Measurements from ENCODE around the gene PCNX1. TPM values are rescaled to one million over a fixed set of nuclear protein-coding genes. Genes with fewer than 3 reads are reported as not detected.

Gene PCNX1
- total RNA-seq, 1 experiment from 2014 or later: 7.7 TPM

- DNase-seq (ENCODE audit: low read depth): no peak
- in situ Hi-C loops (cut with HindIII; ENCODE audit: low pct_unique_long_range_greater_than_20kb, low sequenced_read_pairs): no loop called here
Measured at GRCh38 chr14:71089971-71090370, 182.7 kb downstream of the PCNX1 start.

- in situ Hi-C loops (cut with HindIII; ENCODE audit: low pct_unique_long_range_greater_than_20kb, low sequenced_read_pairs): no loop called here
Measured at GRCh38 chr14:71094722-71095121, 187.5 kb downstream of the PCNX1 start.

GRCh38 chr14:71096947-71097346 lies 189.7 kb downstream of the PCNX1 start:
- in situ Hi-C loops (cut with HindIII; ENCODE audit: low pct_unique_long_range_greater_than_20kb, low sequenced_read_pairs): no loop called here
- no peak for DNase-seq (ENCODE audit: low read depth)

More at GRCh38 chr14:71094722-71095121, 187.5 kb downstream of the PCNX1 start:
- no peak for DNase-seq (ENCODE audit: low read depth)

GRCh38 chr14:71103662-71104484 lies 196.6 kb downstream of the PCNX1 start:
- in situ Hi-C loops (cut with HindIII; ENCODE audit: low pct_unique_long_range_greater_than_20kb, low sequenced_read_pairs): no loop called here

GRCh38 chr14:71105177-71105576 lies 197.9 kb downstream of the PCNX1 start:
- in situ Hi-C loops (cut with HindIII; ENCODE audit: low pct_unique_long_range_greater_than_20kb, low sequenced_read_pairs): no loop called here
- DNase-seq (ENCODE audit: low read depth): no peak

More at GRCh38 chr14:71103662-71104484, 196.6 kb downstream of the PCNX1 start:
- peak; percentile 13 for DNase-seq (ENCODE audit: low read depth)

- no peak for DNase-seq (ENCODE audit: low read depth)
- in situ Hi-C loops (cut with HindIII; ENCODE audit: low pct_unique_long_range_greater_than_20kb, low sequenced_read_pairs): no loop called here
Measured at GRCh38 chr14:71107921-71108320, 200.7 kb downstream of the PCNX1 start.

DNA sequence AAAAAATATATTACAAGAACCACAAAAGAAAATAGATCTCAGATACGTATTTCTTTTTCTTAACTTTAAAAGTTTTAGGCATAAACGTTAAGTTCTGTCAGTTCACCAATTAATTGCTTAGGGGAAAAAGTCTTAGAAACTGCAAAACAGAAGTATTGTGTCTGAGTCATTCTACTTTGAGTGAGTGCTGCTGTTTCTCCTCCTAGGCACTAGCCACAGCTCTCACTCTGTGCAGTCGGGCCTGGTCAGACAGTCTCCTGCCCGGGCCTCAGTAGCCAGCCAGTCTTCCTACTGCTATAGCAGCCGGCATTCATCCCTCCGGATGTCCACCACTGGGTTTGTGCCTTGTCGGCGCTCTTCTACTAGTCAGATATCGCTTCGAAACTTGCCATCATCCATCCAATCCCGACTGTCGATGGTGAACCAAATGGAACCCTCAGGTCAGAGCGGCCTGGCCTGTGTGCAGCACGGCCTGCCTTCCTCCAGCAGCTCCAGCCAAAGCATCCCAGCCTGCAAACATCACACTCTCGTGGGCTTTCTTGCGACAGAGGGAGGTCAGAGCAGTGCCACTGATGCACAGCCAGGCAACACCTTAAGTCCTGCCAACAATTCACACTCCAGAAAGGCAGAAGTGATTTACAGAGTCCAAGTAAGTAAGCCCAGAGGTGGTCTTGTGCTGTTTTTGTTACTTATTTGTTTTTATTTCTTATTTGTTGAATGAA lies 201.3 kb downstream of the PCNX1 start:
- DNase-seq (ENCODE audit: low read depth): no peak
- in situ Hi-C loops (cut with HindIII; ENCODE audit: low pct_unique_long_range_greater_than_20kb, low sequenced_read_pairs): no loop called here

DNA sequence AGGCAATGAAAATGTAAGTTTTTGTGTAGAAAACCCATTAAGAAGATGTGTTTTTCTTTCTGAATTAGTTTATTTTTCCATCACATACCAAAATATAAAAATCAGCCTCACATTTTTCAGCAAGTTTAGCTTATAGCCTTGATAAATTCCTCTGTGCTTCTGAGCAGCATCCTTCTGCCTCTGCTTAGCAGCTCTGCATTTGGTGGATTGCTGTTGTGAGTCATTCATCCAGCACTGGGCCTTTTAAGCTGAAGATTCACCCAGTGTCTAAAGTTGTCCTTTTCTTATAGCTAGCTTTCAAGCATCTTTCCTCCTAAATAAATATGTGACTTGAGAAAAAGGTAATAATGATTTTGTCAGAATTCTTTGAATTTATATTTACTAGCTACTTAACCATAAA lies 206.1 kb downstream of the PCNX1 start:
- in situ Hi-C loops (cut with HindIII; ENCODE audit: low pct_unique_long_range_greater_than_20kb, low sequenced_read_pairs): no loop called here
- no peak for DNase-seq (ENCODE audit: low read depth)

DNA sequence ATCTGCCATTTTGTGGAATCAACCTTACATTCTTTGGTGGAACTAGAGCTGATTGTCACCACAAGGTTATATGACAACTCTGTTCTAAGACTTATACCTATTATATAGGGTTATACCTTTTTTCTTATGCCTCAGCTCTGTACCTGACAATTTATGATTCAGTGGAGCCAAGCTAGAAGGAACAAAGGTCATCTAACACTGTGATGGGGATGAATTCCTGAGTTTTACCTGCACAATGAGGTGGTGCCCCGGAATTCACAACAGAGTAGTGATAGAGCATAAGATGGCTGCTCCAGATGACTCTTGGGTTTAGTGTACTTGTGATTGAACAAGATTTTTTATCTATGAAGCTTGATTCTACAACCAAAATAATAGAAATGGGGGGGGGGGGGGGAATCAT lies 207.3 kb downstream of the PCNX1 start:
- in situ Hi-C loops (cut with HindIII; ENCODE audit: low pct_unique_long_range_greater_than_20kb, low sequenced_read_pairs): no loop called here
- no peak for DNase-seq (ENCODE audit: low read depth)

DNA sequence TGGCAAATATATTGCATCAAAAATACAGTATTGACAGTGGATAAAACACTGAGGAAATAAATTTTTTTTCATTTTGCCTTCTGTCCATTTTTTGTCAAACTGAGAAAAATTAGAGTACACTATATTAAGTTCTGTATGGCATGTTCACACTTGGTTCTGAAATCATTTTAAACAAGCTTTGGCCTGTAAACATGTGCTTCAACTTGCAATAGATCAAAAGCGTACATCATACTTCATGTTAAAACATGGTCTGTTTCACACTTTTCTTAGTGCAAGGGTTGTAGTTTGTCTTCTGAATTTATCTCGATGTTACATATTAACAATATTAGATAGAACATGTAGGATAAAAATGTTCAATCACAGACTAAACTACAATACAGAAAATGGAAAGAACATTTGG lies 208.0 kb downstream of the PCNX1 start:
- in situ Hi-C loops (cut with HindIII; ENCODE audit: low pct_unique_long_range_greater_than_20kb, low sequenced_read_pairs): no loop called here
- DNase-seq (ENCODE audit: low read depth): no peak

DNA sequence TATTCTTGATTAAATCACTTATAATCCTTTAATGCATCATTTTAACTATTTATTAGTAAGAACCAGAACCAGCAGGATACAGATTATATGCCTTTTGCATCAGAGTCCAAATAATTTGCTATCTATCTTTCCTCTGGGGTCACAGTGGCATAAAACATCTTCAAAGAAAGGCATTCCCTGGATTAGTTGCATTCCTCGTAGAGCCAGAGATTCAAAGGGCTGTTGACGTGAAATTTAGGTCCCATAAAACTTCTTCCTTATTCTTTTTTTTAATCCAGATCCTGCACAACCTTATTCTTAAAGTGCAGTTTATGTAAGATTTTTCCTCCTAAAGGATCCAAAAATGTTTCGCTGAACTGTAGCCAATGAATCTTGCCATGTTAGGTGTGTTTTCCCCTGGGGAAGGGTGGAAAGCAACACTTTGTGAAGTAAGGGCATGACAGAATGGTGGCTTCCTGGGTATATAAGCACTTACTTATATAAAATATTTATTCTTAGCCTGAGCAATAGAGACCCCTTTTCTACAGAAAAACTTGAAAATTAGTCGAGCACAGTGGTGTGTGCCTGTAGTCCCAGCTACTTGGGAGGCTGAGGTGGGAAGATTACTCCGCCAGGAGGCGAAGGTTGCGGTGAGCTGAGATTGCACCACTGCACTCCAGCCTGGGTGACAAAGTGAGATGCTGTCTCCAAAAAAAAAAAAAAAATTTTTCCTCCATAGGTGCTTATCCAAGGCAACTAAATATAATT lies 208.7 kb downstream of the PCNX1 start:
- in situ Hi-C loops (cut with HindIII; ENCODE audit: low pct_unique_long_range_greater_than_20kb, low sequenced_read_pairs): no loop called here
- no peak for DNase-seq (ENCODE audit: low read depth)

GRCh38 chr14:71116568-71117122 lies 209.4 kb downstream of the PCNX1 start:
- no peak for DNase-seq (ENCODE audit: low read depth)
- in situ Hi-C loops (cut with HindIII; ENCODE audit: low pct_unique_long_range_greater_than_20kb, low sequenced_read_pairs): no loop called here

GRCh38 chr14:71117839-71118743 lies 210.8 kb downstream of the PCNX1 start:
- peak; percentile 27 for DNase-seq (ENCODE audit: low read depth)
- in situ Hi-C loops (cut with HindIII; ENCODE audit: low pct_unique_long_range_greater_than_20kb, low sequenced_read_pairs): no loop called here

DNA sequence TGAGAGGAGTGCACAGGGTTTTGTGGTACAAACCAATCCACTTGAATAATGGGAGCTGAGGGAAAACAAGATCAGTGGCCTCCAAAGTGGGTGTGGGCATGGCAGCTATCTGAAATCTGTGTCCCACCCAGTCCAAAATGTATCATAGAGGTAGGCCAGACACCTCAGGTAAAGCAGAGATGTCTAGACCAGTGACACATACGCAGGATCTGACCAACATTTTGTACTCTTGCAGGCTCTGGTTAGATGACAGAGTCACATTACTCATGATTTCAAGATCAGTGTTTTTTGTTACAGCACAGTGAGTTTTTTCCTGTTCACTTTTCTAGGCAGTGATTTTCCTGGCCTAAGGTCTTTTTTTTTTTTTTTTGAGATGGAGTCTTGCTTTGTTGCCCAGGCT lies 211.8 kb downstream of the PCNX1 start:
- no peak for DNase-seq (ENCODE audit: low read depth)
- in situ Hi-C loops (cut with HindIII; ENCODE audit: low pct_unique_long_range_greater_than_20kb, low sequenced_read_pairs): no loop called here

- in situ Hi-C loops (cut with HindIII; ENCODE audit: low pct_unique_long_range_greater_than_20kb, low sequenced_read_pairs): no loop called here
- DNase-seq (ENCODE audit: low read depth): no peak
Measured at GRCh38 chr14:71119832-71120231, 212.6 kb downstream of the PCNX1 start.

DNA sequence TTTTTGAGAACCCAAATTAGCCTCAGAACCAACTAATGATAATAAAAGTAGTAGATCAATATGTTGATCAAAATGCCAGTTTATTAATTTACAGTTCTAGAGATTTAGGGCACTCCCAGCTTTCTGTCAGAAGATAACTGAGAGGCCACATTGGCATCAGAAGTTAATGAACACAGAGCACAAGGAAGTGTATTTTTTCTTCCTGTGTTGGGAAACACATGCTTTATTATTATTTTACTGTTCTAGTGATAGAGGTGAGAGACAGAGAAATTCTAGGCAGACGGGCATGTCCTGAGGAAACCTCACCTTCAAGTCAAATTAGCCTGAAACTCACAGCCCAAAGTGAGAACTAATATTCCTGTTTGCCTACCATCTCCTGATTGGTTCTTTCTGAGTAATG lies 213.7 kb downstream of the PCNX1 start:
- in situ Hi-C loops (cut with HindIII; ENCODE audit: low pct_unique_long_range_greater_than_20kb, low sequenced_read_pairs): no loop called here
- DNase-seq (ENCODE audit: low read depth): no peak

DNA sequence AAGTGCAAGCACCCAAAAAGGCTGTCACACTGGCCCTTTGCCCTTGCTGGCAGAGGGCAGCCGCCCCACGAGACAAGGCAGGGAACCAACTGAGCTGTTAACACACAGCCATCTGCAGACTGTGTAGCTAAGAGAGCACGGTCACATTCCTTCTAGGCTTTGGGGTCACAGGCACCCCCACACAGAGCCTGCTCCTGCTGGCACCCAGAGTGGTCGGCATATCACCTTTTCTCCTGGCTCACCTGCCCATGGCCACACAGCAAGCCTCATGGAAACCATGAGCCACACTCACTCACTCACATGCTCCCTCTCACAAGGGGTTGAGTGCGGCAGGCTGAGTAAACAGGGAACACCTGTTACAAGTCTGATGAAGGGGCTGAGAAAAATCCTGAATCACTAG lies 214.5 kb downstream of the PCNX1 start:
- in situ Hi-C loops (cut with HindIII; ENCODE audit: low pct_unique_long_range_greater_than_20kb, low sequenced_read_pairs): no loop called here
- DNase-seq (ENCODE audit: low read depth): no peak
